Measurements from ENCODE around the gene GRHL1. TPM values are rescaled to one million over a fixed set of nuclear protein-coding genes. Genes with fewer than 3 reads are reported as not detected.

GRHL1 gene
- total and polyA plus RNA-seq, 4 donors, result 3.6 to 13.7 (median 6.1) TPM

DNA sequence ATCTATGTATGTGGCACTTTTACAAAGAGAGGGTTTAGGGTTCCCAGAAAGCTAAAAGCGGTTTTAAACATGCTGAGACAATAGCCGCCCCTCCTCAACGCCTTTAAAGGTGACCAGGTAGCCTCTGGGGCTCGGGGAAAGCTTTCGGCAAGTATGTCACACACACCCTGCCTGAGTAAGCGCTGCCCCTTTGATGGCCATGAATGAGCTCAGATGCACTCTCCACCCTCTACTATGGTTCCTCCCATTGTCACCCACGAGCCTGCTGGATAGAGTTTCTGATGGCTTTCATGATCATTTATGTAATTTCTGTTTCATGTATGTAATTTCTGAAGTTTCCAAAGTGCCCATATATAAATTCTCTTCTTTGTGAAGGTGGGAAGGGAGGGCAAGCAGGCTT lies 44.1 kb upstream of the GRHL1 start:
- H3K36me3 ChIP-seq (ENCODE audit: control insufficient read depth in 4 of 4, insufficient read depth in 3 of 4, low read depth in 1 of 4, low read length in 3 of 4), result no peaks in the 10 kb centered on the region
- no peaks in the 10 kb centered on the region for H3K27me3 ChIP-seq (ENCODE audit: control insufficient read depth in 4 of 4, insufficient read depth in 4 of 4, low read length in 3 of 4)
- 97% methylated on average over 7 of the region's 7 CpGs for WGBS
- H3K4me3 ChIP-seq (ENCODE audit: low read depth in 1 of 3, low read length in 3 of 3), result no peak overlapping the region
- H3K9ac ChIP-seq (ENCODE audit: low read depth in 1 of 2, low read length in 2 of 2), result no peak overlapping the region
- H3K4me1 ChIP-seq (ENCODE audit: control insufficient read depth in 4 of 4, insufficient read depth in 4 of 4, low read length in 3 of 4), result peaks cover 0 to 4% (median 0%) of the 10 kb centered on the region in 4 donors
- TF ChIP-seq NR2F2 (IDR thresholded peaks at IDR 0.05), result no peak
- TF ChIP-seq FOXA2 (IDR thresholded peaks at IDR 0.05), result no peak
- TF ChIP-seq JUND (IDR thresholded peaks at IDR 0.05), result no peak
- TF ChIP-seq, protein P1, sequence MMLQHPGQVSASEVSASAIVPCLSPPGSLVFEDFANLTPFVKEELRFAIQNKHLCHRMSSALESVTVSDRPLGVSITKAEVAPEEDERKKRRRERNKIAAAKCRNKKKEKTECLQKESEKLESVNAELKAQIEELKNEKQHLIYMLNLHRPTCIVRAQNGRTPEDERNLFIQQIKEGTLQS (IDR thresholded peaks at IDR 0.05), result no peak
- TF ChIP-seq YY1 (IDR thresholded peaks at IDR 0.05), result no peak
- no peak for DNase-seq (ENCODE audit: low spot score)
- no peak overlapping the region for H3K27ac ChIP-seq (ENCODE audit: low read depth in 1 of 2, low read length in 2 of 2)
- no peaks in the 10 kb centered on the region for H3K9me3 ChIP-seq (ENCODE audit: control insufficient read depth in 4 of 4, low read length in 3 of 4)

DNA sequence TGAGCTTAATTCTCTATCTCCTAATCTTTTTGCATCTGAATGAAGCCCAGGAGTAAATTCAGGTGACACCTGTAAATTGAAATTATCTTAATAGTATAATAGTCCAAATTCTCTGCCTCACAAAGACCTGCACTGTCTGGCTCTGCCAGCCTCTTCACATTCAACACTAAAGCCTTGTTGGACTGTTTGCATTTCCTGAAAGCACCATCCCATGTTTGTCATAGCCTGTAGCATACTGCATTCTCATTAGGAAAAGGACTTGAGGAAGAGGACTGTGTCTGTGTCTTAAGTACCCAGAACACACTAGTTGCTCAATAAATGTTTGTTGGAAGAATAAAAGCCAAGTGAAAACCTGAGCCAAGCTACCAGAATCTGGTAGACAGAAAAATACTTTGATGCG lies 42.9 kb upstream of the GRHL1 start:
- Histone ChIP-seq H3K4me1 (ENCODE audit: control insufficient read depth in 4 of 4, insufficient read depth in 4 of 4, low read length in 3 of 4) (peaks cover 0 to 7% (median 2%) of the 10 kb centered on the region in 4 donors), H3K36me3 (ENCODE audit: control insufficient read depth in 4 of 4, insufficient read depth in 3 of 4, low read depth in 1 of 4, low read length in 3 of 4) (peaks cover 0 to under 1% (median 0%) of the 10 kb centered on the region in 4 donors), H3K27me3 (ENCODE audit: control insufficient read depth in 4 of 4, insufficient read depth in 4 of 4, low read length in 3 of 4) (no peaks in the 10 kb centered on the region), H3K9me3 (ENCODE audit: control insufficient read depth in 4 of 4, low read length in 3 of 4) (no peaks in the 10 kb centered on the region), H3K4me3 (ENCODE audit: low read depth in 1 of 3, low read length in 3 of 3) (no peak overlapping the region), H3K27ac (ENCODE audit: low read depth in 1 of 2, low read length in 2 of 2) (no peak overlapping the region), H3K9ac (ENCODE audit: low read depth in 1 of 2, low read length in 2 of 2) (no peak overlapping the region)
- 100% methylated on average over 1 of the region's 1 CpG for WGBS
- TF ChIP-seq, protein P1 (IDR thresholded peaks at IDR 0.05), result no peak
- no peak for TF ChIP-seq JUND (IDR thresholded peaks at IDR 0.05)
- TF ChIP-seq, protein P2, sequence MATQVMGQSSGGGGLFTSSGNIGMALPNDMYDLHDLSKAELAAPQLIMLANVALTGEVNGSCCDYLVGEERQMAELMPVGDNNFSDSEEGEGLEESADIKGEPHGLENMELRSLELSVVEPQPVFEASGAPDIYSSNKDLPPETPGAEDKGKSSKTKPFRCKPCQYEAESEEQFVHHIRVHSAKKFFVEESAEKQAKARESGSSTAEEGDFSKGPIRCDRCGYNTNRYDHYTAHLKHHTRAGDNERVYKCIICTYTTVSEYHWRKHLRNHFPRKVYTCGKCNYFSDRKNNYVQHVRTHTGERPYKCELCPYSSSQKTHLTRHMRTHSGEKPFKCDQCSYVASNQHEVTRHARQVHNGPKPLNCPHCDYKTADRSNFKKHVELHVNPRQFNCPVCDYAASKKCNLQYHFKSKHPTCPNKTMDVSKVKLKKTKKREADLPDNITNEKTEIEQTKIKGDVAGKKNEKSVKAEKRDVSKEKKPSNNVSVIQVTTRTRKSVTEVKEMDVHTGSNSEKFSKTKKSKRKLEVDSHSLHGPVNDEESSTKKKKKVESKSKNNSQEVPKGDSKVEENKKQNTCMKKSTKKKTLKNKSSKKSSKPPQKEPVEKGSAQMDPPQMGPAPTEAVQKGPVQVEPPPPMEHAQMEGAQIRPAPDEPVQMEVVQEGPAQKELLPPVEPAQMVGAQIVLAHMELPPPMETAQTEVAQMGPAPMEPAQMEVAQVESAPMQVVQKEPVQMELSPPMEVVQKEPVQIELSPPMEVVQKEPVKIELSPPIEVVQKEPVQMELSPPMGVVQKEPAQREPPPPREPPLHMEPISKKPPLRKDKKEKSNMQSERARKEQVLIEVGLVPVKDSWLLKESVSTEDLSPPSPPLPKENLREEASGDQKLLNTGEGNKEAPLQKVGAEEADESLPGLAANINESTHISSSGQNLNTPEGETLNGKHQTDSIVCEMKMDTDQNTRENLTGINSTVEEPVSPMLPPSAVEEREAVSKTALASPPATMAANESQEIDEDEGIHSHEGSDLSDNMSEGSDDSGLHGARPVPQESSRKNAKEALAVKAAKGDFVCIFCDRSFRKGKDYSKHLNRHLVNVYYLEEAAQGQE (IDR thresholded peaks at IDR 0.05), result no peak
- TF ChIP-seq TAF1 (conservative IDR thresholded peaks at IDR 0.05), result no peak
- no peak for TF ChIP-seq YY1 (IDR thresholded peaks at IDR 0.05)
- TF ChIP-seq, protein P3, sequence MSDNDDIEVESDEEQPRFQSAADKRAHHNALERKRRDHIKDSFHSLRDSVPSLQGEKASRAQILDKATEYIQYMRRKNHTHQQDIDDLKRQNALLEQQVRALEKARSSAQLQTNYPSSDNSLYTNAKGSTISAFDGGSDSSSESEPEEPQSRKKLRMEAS (IDR thresholded peaks at IDR 0.05), result no peak
- no peak for TF ChIP-seq HNF4G (IDR thresholded peaks at IDR 0.05)
- no peak for TF ChIP-seq EGR1 (IDR thresholded peaks at IDR 0.05; ENCODE audit: low read depth in 2 of 2)
- TF ChIP-seq RAD21 (IDR thresholded peaks at IDR 0.05), result no peak
- TF ChIP-seq HNF4A (conservative IDR thresholded peaks at IDR 0.05), result no peak
- TF ChIP-seq, protein P4, sequence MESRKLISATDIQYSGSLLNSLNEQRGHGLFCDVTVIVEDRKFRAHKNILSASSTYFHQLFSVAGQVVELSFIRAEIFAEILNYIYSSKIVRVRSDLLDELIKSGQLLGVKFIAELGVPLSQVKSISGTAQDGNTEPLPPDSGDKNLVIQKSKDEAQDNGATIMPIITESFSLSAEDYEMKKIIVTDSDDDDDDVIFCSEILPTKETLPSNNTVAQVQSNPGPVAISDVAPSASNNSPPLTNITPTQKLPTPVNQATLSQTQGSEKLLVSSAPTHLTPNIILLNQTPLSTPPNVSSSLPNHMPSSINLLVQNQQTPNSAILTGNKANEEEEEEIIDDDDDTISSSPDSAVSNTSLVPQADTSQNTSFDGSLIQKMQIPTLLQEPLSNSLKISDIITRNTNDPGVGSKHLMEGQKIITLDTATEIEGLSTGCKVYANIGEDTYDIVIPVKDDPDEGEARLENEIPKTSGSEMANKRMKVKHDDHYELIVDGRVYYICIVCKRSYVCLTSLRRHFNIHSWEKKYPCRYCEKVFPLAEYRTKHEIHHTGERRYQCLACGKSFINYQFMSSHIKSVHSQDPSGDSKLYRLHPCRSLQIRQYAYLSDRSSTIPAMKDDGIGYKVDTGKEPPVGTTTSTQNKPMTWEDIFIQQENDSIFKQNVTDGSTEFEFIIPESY (IDR thresholded peaks at IDR 0.05), result no peak
- TF ChIP-seq NR2F2 (IDR thresholded peaks at IDR 0.05), result no peak
- no peak for TF ChIP-seq SP1 (IDR thresholded peaks at IDR 0.05)
- no peak for DNase-seq (ENCODE audit: low spot score)

All from liver (tissue), 9 donors.